ENCODE data around the gene KBTBD13.
"Not testable (repeated sequence)": the region's sequence is repeated elsewhere in the genome, so short reads cannot be mapped to it uniquely, and the experiment has no call there.

Gene KBTBD13

DNA sequence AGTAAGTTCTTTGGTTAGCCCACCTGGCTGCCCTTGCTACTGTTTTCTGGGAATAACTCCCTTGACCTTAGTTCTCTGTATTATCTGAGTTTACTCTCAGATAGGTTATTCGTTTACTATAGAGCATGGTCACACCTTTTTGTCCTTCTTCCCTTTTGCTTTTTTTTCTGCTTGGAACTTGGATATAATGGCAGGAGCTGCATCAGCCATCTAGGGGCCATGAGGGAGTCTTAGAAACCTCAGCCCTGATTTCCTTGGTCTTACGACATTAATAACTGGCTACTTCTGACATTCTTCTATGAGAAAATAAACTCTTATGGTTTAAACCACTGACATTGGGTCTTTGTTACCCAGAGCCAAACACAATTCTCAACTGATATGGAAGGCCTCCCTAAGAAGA is 34.8 kb upstream of the KBTBD13 start:
- no peak overlapping the region for H3K27ac Mint-ChIP-seq
- no peaks in the 10 kb centered on the region for H3K36me3 Mint-ChIP-seq (ENCODE audit: low read depth)
- H3K4me3 Mint-ChIP-seq, result no peak overlapping the region
- no peak for DNase-seq (ENCODE audit: low spot score)
- H3K9me3 Mint-ChIP-seq, result no peaks in the 10 kb centered on the region
- no peaks in the 10 kb centered on the region for H3K4me1 Mint-ChIP-seq (ENCODE audit: low read depth)
- H3K27me3 Mint-ChIP-seq (ENCODE audit: low read depth), result peaks cover 2% of the 10 kb centered on the region

DNA sequence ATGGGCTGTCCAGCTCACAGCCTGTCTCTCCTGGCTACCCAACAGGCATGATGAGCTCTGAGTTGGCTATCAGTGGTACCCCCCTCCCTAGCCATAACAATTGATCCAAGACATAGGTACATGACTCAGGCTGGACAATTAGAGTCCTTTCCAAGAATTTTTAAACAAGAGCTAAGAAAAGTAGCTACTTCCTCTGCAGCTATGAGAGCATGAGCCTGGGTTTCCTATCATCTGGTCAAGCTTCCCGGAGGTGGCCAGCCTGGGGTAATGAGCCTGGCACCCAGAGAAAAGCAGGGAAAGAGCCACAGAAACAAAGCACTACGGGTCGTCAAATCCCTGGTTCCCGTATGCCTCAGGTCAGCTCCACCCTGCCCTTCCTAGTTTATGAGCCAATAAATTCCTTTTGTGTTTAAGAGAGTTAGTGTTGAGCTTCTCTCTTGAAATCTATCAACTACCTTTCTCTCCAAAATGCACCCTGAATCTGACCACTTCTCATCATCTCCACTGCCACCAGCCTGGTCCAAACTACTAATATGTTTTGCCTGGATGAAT is 33.7 kb upstream of the KBTBD13 start:
- DNase-seq (ENCODE audit: low spot score), result no peak
- H3K27ac Mint-ChIP-seq, result no peak overlapping the region

DNA sequence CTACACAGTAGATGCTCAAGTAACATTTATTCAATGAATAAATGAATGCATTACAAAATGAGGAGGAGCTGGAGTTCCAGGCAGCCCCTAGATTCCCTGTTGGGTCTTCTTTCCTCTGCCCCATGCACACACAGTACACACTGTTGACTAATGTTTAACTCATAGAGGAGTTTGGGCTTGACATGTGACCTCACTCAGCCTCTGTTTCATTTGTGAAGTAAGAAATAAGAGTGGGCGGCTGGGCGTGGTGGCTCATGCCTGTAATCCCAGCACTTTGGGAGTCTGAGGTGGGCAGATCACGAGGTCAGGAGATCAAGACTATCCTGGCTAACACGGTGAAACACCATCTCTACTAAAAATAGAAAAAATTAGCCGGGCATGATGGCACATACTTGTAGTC is 32.3 kb upstream of the KBTBD13 start:
- not testable (repeated sequence) for H3K4me1 Mint-ChIP-seq (ENCODE audit: low read depth); DNase-seq (ENCODE audit: low spot score); H3K9me3 Mint-ChIP-seq; H3K36me3 Mint-ChIP-seq (ENCODE audit: low read depth); H3K27ac Mint-ChIP-seq; H3K27me3 Mint-ChIP-seq (ENCODE audit: low read depth); H3K4me3 Mint-ChIP-seq

More for the DNA sequence above, 33.7 kb upstream of the KBTBD13 start:
- Mint-ChIP-seq H3K27me3 (ENCODE audit: low read depth) (peaks cover 2% of the 10 kb centered on the region), H3K9me3 (no peaks in the 10 kb centered on the region), H3K4me1 (ENCODE audit: low read depth) (no peaks in the 10 kb centered on the region), H3K4me3 (no peak overlapping the region), H3K36me3 (ENCODE audit: low read depth) (no peaks in the 10 kb centered on the region)

DNA sequence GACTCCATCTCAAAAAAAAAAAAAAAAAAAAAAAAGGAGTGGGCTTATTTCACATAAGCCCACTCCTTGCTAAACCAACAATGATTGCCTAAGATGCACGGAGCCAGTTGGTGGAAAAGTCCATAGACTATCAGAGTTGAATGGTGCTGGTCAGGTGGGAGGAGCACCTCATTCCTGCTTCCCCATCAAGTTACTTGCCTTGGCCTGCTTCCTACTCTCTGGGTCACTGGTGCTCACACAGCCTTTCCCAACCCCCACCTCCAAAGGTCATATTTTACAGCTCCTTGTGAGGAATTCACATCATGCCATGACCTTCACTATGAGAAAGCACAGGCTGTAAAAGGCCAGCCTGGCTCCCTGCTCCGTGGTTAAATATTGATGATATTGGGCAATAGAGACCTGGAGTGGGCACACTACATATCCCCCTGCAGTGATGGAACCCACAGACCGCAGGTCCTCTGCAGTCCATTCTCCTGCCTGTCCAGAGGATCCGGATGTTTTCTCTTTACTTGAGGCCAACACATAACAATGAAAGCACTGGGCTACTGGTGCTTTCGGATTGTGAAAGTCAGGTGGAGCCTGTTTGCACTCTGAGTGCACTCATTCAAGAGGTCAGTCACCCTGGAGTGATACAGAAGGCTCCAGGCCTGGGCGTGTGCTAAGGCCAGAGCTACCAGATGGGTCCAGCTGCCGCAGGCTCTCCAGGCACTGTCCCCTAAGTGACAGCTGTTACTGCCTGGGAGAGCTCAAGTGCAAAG is 31.6 kb upstream of the KBTBD13 start, which contains the start of gene SLC51B:
Gene SLC51B, plus strand, starts transcription at position 664 of the 758 bp plus-strand sequence. CDS start 4,618 bp downstream, outside the sequence.
- DNase-seq (ENCODE audit: low spot score), result no peak
- peaks cover 2% of the 10 kb centered on the region for H3K27me3 Mint-ChIP-seq (ENCODE audit: low read depth)
- peaks cover 5% of the 10 kb centered on the region for H3K4me1 Mint-ChIP-seq (ENCODE audit: low read depth)
- H3K36me3 Mint-ChIP-seq (ENCODE audit: low read depth), result no peaks in the 10 kb centered on the region
- H3K27ac Mint-ChIP-seq, result no peak within 1 kb of the TSS
- H3K9me3 Mint-ChIP-seq, result no peaks in the 10 kb centered on the region
- no peak within 1 kb of the TSS for H3K4me3 Mint-ChIP-seq

DNA sequence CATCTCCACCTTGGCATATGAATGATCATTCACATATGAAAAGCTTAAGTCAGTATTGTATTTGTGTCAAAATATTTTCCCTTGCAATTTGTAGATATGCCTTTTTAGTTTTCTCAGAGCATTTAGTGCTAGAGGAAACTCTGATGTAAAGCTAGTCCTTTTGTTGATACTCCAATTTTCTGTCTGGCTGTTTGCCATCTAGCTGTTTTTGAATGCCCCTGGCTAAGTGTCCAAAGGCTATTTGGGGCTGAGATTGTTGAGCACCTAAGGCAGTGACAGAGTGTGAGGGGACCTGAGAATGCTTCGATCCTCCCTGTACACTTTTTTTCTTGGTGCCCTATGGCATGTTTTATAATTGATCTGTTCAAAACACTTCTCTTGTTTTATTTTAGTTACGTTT is 28.3 kb upstream of the KBTBD13 start:
- Mint-ChIP-seq H3K4me3 (no peak overlapping the region), H3K36me3 (ENCODE audit: low read depth) (no peaks in the 10 kb centered on the region), H3K9me3 (no peaks in the 10 kb centered on the region), H3K4me1 (ENCODE audit: low read depth) (peaks cover 9% of the 10 kb centered on the region), H3K27ac (no peak overlapping the region), H3K27me3 (ENCODE audit: low read depth) (no peaks in the 10 kb centered on the region)
- no peak for DNase-seq (ENCODE audit: low spot score)

DNA sequence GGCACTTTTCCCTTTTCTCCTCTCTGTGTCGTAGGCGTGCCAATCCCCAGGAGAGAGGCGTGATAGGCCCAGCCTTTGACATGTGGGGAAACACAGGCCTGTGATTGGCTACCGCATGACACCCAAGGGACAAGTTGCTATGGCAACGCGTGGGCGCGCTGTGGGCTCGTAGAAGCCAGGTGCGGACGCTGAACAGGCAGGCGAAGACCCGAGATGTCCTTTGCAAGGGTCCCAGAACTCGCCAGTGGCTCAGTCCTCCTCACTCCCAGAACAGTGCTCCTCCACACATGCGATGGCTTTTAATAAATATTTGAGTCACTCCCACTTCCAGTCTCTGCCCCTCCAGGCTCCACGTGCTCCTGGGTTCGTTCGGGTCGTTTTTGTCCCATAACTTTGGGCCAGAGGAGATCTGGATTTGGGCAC is 27.1 kb upstream of the KBTBD13 start:
- H3K27ac Mint-ChIP-seq, result no peak overlapping the region
- peaks cover 9% of the 10 kb centered on the region for H3K4me1 Mint-ChIP-seq (ENCODE audit: low read depth)
- H3K4me3 Mint-ChIP-seq, result peak overlapping the region; percentile 51
- peak; percentile 88 for DNase-seq (ENCODE audit: low spot score)
- H3K9me3 Mint-ChIP-seq, result no peaks in the 10 kb centered on the region
- H3K36me3 Mint-ChIP-seq (ENCODE audit: low read depth), result no peaks in the 10 kb centered on the region
- H3K27me3 Mint-ChIP-seq (ENCODE audit: low read depth), result no peaks in the 10 kb centered on the region

DNA sequence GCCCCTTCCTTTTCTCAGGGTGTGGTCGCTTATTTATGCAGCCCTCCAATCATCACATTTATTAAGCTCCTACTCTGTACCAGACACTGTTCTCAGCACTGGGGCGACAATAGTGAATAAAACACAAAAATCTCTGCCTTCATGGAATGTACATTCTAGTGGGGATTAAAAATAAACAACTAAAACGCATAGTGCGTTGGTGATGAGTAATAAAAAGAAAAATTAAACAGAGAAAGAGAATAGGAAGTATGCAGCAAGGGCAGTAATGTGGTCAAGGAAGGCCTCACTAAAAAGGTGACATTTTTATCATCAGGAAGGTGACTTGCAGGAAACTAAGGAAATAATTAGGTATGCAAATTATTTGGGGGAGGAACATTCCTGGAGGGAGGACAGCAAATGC is 26.3 kb upstream of the KBTBD13 start:
- peaks cover 9% of the 10 kb centered on the region for H3K4me1 Mint-ChIP-seq (ENCODE audit: low read depth)
- DNase-seq (ENCODE audit: low spot score), result no peak
- no peak overlapping the region for H3K4me3 Mint-ChIP-seq
- H3K27ac Mint-ChIP-seq, result no peak overlapping the region
- no peaks in the 10 kb centered on the region for H3K36me3 Mint-ChIP-seq (ENCODE audit: low read depth)
- H3K27me3 Mint-ChIP-seq (ENCODE audit: low read depth), result no peaks in the 10 kb centered on the region
- H3K9me3 Mint-ChIP-seq, result no peaks in the 10 kb centered on the region

DNA sequence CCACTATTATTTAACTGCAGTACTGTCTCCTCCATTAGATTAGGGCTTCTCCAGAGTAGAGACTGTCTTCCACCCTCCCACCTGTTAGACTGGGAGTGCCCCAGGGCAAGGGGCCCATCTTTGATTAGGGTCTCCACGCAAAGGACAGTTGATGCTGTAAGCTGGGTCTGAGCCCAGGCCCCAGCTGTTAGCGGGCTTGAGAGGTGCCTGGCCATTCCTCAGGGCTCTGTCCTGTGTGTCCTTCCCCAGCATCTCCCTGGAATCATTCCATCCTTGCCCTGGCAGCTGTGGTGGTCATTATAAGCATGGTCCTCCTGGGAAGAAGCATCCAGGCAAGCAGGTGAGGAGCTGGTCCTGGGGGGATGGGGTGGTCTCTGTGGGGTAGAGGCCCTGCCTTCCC is 25.3 kb upstream of the KBTBD13 start:
- Mint-ChIP-seq H3K9me3 (no peaks in the 10 kb centered on the region), H3K27me3 (ENCODE audit: low read depth) (no peaks in the 10 kb centered on the region), H3K36me3 (ENCODE audit: low read depth) (no peaks in the 10 kb centered on the region), H3K27ac (no peak overlapping the region), H3K4me3 (no peak overlapping the region), H3K4me1 (ENCODE audit: low read depth) (peaks cover 16% of the 10 kb centered on the region)
- DNase-seq (ENCODE audit: low spot score), result no peak

DNA sequence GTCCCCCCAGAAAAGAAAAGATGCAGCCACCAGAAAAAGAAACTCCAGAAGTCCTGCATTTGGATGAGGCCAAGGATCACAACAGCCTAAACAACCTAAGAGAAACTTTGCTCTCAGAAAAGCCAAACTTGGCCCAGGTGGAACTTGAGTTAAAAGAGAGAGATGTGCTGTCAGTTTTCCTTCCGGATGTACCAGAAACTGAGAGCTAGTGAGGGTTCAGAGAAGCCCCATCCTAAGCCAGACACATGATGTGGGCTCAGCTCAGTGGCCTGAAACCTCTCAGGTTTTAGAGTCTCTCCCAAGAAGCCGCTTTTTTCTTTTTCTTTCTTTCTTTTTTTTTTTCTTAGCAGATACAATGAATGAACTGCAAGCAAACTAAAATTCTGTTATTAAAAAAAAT is 23.6 kb upstream of the KBTBD13 start:
- Mint-ChIP-seq H3K9me3 (no peaks in the 10 kb centered on the region), H3K4me3 (no peak overlapping the region), H3K27me3 (ENCODE audit: low read depth) (no peaks in the 10 kb centered on the region), H3K27ac (no peak overlapping the region), H3K36me3 (ENCODE audit: low read depth) (no peaks in the 10 kb centered on the region), H3K4me1 (ENCODE audit: low read depth) (peaks cover 16% of the 10 kb centered on the region)
- no peak for DNase-seq (ENCODE audit: low spot score)

DNA sequence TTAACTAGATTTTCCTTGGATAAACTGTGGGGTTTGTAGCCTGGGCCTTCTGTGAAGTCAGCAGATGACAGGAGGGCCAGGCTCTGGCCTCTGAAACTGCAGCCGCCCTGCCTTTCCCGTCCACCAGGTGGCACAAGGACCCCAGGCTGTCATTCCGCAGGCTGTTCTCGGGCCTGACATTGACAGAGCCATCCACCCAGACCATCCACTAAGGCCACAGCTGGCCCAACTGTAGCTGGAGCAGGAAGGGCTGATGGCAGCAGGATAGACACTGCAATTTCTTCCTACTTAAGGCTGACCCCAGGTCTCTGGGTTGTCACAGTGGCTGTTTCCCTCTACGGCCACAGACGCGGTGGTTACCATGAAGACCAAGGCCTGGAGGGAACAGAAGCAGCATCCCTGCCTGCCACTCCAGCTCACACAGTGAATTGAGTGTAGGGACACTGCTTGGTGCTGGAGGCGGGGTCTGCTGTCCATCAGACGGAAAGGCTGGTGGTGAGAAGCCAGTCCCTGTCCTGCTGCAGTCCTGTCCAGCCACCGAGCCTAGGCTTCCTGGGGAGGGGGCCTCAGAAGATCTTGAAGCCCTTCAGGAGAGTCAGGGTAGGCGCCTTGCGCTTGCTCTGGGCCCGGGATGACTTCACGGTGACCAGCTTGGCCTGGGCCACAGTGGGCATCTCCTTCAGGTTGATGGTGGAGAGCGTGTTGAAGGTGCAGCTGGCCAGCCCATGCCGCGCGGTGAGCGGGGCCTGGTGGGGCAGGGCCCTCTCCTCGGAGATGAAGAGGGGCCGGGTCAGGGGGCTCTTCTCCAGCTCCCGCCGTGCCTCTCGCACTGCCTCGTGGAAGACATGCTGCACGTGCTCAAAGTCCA is 22.0 kb upstream of the KBTBD13 start:
- peaks cover 12% of the 10 kb centered on the region for H3K4me1 Mint-ChIP-seq (ENCODE audit: low read depth)

DNA sequence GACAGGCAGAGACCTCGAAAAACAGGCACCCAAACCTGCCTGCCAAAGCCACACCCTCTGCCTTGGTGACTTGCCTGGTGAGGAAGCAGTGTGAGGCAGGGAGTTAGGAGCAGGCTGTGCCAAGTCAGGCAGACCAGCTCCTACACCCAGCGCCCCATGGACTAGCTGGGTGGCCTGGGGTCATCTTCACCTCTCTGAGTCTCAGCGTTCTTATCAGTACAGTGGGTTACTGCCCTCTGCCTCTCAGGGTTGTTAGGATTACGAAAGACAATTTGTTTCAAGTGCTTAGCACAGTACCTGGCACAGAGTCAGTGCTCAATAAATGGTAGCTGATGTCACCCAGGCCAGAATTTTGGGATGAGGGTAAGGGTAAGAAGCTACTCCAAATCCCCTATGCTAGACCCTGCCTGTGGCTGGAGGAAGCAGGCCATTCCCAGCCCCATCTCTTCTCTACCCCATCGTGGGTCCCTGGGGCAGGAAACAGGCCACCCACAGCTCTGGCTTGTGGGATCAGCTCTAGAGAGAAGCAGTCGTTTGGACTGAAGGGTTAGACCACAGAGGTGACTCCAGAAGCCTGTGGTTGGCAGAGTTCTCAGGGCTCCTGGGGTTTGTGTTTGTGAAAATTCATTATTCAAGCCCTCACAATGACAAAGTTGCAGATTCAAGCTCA is 21.2 kb upstream of the KBTBD13 start:
- DNase-seq (ENCODE audit: low spot score), result no peak
- no peak overlapping the region for H3K27ac Mint-ChIP-seq
- H3K36me3 Mint-ChIP-seq (ENCODE audit: low read depth), result no peaks in the 10 kb centered on the region
- H3K9me3 Mint-ChIP-seq, result no peaks in the 10 kb centered on the region
- H3K27me3 Mint-ChIP-seq (ENCODE audit: low read depth), result no peaks in the 10 kb centered on the region
- no peak overlapping the region for H3K4me3 Mint-ChIP-seq
- H3K4me1 Mint-ChIP-seq (ENCODE audit: low read depth), result peaks cover 8% of the 10 kb centered on the region

More for the DNA sequence above, 22.0 kb upstream of the KBTBD13 start:
- Mint-ChIP-seq H3K4me3 (no peak overlapping the region), H3K36me3 (ENCODE audit: low read depth) (no peaks in the 10 kb centered on the region), H3K27ac (no peak overlapping the region), H3K9me3 (no peaks in the 10 kb centered on the region), H3K27me3 (ENCODE audit: low read depth) (no peaks in the 10 kb centered on the region)
- DNase-seq (ENCODE audit: low spot score), result peak; percentile 36

DNA sequence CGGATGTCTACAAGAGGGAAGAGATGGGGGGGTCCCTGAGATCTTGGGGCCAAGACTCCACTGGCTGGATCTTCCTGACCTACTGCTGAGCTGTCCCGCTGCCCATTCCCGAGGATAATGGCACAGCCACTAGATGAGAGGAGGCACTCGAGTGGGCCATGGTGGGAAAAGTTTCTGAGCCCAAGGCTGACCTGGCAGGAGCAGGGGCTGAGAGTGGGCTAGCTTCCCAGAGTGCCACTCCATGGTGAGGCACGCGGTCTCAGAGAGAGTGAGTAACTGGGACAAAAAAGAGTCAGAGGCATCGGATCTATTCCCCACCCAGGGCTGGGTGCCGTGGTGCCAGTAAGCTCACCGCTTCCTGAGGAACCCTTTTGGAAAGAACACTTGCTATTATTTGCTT is 20.4 kb upstream of the KBTBD13 start:
- H3K36me3 Mint-ChIP-seq (ENCODE audit: low read depth), result no peaks in the 10 kb centered on the region
- no peak overlapping the region for H3K4me3 Mint-ChIP-seq
- H3K27me3 Mint-ChIP-seq (ENCODE audit: low read depth), result no peaks in the 10 kb centered on the region
- peaks cover 7% of the 10 kb centered on the region for H3K4me1 Mint-ChIP-seq (ENCODE audit: low read depth)
- DNase-seq (ENCODE audit: low spot score), result no peak
- no peaks in the 10 kb centered on the region for H3K9me3 Mint-ChIP-seq
- H3K27ac Mint-ChIP-seq, result no peak overlapping the region

DNA sequence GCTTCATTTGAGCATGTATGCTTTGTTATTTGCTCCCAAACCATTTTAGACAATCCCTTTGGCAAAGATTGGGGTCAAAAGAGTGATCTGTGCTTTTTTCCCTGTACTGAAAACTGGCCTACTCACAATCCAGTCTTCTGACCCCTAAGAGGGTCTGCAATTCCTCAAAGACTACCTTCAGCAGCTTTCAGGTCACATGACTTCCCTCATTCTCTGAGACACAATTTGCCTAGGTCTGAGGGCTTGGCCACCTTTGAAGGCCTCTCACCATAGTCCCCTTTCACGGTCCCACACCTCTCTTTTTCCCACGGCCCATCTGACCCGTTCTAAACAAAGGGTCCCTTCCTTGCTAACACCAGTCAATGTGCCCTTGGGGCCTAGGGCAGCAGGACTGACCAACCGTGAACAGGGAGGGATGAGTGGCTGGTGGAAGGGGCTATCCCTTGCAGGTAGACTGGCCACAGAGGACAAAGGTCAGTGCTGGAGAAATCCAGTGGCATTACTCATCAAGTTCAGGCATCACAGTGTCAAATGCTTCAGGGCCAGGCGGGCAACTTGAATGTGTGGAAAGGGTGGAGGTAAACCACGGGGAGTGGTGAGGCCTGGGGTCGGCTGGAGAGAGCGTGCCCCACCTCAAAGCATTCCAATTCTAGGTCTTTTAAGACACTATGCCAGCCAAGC is 19.5 kb upstream of the KBTBD13 start:
- Mint-ChIP-seq H3K9me3 (no peaks in the 10 kb centered on the region), H3K27ac (no peak overlapping the region), H3K36me3 (ENCODE audit: low read depth) (no peaks in the 10 kb centered on the region), H3K27me3 (ENCODE audit: low read depth) (peaks cover under 1% of the 10 kb centered on the region), H3K4me1 (ENCODE audit: low read depth) (peaks cover 7% of the 10 kb centered on the region), H3K4me3 (no peak overlapping the region)
- no peak for DNase-seq (ENCODE audit: low spot score)
